OCI-LY7 (cell line): ENCODE results near the gene TIPIN. TPM values are rescaled to one million over a fixed set of nuclear protein-coding genes. Genes with fewer than 3 reads are reported as not detected.

ENCODE experiments used
- BruUV-seq: library from RNA; stranded (reverse); fragments of 400-500 nt; replicated peaks from 2 replicates; lab custom pipeline; 2021; lab: Mats Ljungman, UMichigan
- CTCF ChIA-PET: fragments of 300-600 bp; sonication (Branson Sonifier 250); formaldehyde crosslinking; loops from one replicate; lab custom pipeline; 2022; ENCODE audit warnings: antibody characterized with exemption; ENCODE audit not compliant: unreplicated experiment; lab: Charles Lee
- POLR2A ChIA-PET: fragments of 300-600 bp; sonication (Branson Sonifier 250); formaldehyde crosslinking; loops from one replicate; lab custom pipeline; 2022; ENCODE audit warnings: antibody characterized with exemption; lab: Charles Lee
- DNase-seq: peaks from one replicate; pipeline ENCODE4 v3.0.0-alpha.2; 2015; ENCODE audit warnings: low spot score
- H2AFZ ChIP-seq: fragments of 200-600 bp; sonication (generic), shearing (Covaris generic); 2 replicates; pipeline ENCODE4 v1.6.1; 2014; ENCODE audit warnings: mild to moderate bottlenecking, antibody characterized with exemption, low read length, moderate library complexity
- H3K27ac ChIP-seq: fragments of 200-600 bp; sonication (generic); 2 replicates; pipeline ENCODE4 v1.5.1; 2014; ENCODE audit warnings: mixed run types, low read depth, mild to moderate bottlenecking, moderate library complexity, low read length, inconsistent platforms; ENCODE audit not compliant: poor library complexity, severe bottlenecking
- H3K36me3 ChIP-seq: fragments of 200-600 bp; sonication (generic); 2 replicates; pipeline ENCODE4 v1.6.1; 2014; ENCODE audit warnings: mild to moderate bottlenecking, antibody characterized with exemption, low read length, moderate library complexity, mixed read lengths; ENCODE audit not compliant: insufficient read depth
- H3K4me1 ChIP-seq: fragments of 200-600 bp; sonication (generic); 2 replicates; pipeline ENCODE4 v1.5.1; 2014; ENCODE audit warnings: mild to moderate bottlenecking, low read length; ENCODE audit not compliant: insufficient read depth, poor library complexity, severe bottlenecking
- H3K4me2 ChIP-seq: fragments of 200-600 bp; sonication (generic); 2 replicates; pipeline ENCODE4 v1.6.1; 2014; ENCODE audit warnings: mild to moderate bottlenecking, low read length
- H3K4me3 ChIP-seq: fragments of 200-600 bp; sonication (generic); 2 replicates; pipeline ENCODE4 v1.5.1; 2014; ENCODE audit warnings: mild to moderate bottlenecking, low read depth, low read length; ENCODE audit not compliant: poor library complexity, severe bottlenecking
- H3K79me2 ChIP-seq: fragments of 200-600 bp; sonication (generic); 2 replicates; pipeline ENCODE4 v1.6.1; 2016; ENCODE audit warnings: low read depth, mild to moderate bottlenecking, low read length, moderate library complexity, mixed read lengths; ENCODE audit not compliant: insufficient read depth
- H3K9me2 ChIP-seq: fragments of 200-600 bp; sonication (generic); 2 replicates; pipeline ENCODE4 v1.6.1; 2016; ENCODE audit warnings: mild to moderate bottlenecking, low read length, mixed read lengths; ENCODE audit not compliant: insufficient read depth
- H3K9me3 ChIP-seq: fragments of 200-600 bp; sonication (generic); 2 replicates; pipeline ENCODE4 v1.6.1; 2014; ENCODE audit warnings: mild to moderate bottlenecking, mixed run types, low read length, mixed read lengths
- H4K20me1 ChIP-seq: fragments of 200-600 bp; sonication (generic); 2 replicates; pipeline ENCODE4 v1.6.1; 2014; ENCODE audit warnings: mild to moderate bottlenecking, antibody characterized with exemption, low read length, moderate library complexity, mixed read lengths; ENCODE audit not compliant: insufficient read depth
- EZH2phosphoT487 ChIP-seq: fragments of 200-600 bp; sonication (generic); IDR thresholded peaks from 2 replicates; pipeline ENCODE4 v1.6.1; 2018; ENCODE audit warnings: low read depth, borderline replicate concordance, mild to moderate bottlenecking, mixed run types, antibody characterized with exemption, low read length, moderate library complexity, mixed read lengths
- intact Hi-C: fragments of 100-400 bp; cut with micrococcal nuclease; formaldehyde crosslinking; loops from one replicate; pipeline ENCODE4 v1.10.0; 2022; ENCODE audit not compliant: unreplicated experiment
- total RNA-seq, 2 experiments: library from RNA; depleted of rRNA in 1 of 2; stranded (reverse); fragments of >200 nt in 1 of 2; shearing (Covaris generic) in 1 of 2; gene quantifications; 2 replicates each; pipeline ENCODE4 v1.2.3, GENCODE V29; 2014 to 2022
- TF ChIP-seq, protein P1 (sequence below): fragments of 200-600 bp; sonication (generic); conservative IDR thresholded peaks from 2 replicates; pipeline ENCODE4 v1.5.1; 2014; ENCODE audit warnings: mild to moderate bottlenecking, antibody characterized with exemption, low read length, moderate library complexity, mixed read lengths

TIPIN gene
- total RNA-seq, 2 experiments from 2014 or later = 26.0 to 38.1 TPM

DNA sequence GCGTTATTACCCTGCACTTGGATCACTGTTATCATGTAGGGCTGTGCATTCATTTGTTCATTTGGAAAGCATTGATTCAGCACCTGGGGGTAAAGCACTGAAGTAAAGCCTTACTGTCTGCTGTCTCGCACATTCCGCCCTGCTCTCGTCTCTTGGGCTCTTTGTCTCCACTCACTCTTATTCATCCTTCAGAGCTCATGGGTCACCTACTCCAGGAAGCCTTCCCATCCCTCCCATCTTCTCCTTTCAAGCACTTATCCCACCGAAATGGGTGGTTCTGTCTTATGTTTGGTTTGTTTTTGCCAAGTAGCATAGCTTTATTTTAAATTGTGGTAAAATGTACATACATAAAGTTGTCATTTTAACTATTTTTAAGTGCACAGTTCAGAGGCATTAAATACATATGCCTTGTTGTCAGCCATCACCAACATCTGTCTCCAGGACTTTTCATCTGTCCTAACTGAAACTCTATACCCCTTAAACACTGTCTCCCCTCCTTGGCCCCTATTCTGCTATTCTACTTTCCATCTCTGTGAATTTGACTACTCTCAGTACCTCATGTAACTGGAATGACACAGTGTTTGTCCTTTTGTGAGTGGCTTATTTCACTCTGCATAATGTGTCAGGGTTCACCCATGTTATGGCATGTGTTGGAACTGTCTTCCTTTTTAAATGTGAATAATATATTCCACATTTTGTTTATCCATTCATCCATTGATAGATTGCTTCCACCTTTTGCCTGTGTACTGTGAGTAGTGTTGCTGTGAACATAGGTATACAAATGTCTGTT lies 53.8 kb downstream of the TIPIN start:
- Histone ChIP-seq H3K4me2 (no peak overlapping the region), H3K4me3 (no peak overlapping the region), H2AFZ (no peak overlapping the region), H4K20me1 (no peaks in the 10 kb centered on the region), H3K79me2 (peaks cover 2% of the 10 kb centered on the region; the same call in 1 of the 2 replicates), H3K9me2 (no peaks in the 10 kb centered on the region), H3K36me3 (peaks cover 46% of the 10 kb centered on the region), H3K27ac (no peak overlapping the region), H3K9me3 (no peaks in the 10 kb centered on the region), H3K4me1 (no peaks in the 10 kb centered on the region)
- BruUV-seq = no TSS peak
- intact Hi-C loops = no loop called here
- TF ChIP-seq, protein P1, sequence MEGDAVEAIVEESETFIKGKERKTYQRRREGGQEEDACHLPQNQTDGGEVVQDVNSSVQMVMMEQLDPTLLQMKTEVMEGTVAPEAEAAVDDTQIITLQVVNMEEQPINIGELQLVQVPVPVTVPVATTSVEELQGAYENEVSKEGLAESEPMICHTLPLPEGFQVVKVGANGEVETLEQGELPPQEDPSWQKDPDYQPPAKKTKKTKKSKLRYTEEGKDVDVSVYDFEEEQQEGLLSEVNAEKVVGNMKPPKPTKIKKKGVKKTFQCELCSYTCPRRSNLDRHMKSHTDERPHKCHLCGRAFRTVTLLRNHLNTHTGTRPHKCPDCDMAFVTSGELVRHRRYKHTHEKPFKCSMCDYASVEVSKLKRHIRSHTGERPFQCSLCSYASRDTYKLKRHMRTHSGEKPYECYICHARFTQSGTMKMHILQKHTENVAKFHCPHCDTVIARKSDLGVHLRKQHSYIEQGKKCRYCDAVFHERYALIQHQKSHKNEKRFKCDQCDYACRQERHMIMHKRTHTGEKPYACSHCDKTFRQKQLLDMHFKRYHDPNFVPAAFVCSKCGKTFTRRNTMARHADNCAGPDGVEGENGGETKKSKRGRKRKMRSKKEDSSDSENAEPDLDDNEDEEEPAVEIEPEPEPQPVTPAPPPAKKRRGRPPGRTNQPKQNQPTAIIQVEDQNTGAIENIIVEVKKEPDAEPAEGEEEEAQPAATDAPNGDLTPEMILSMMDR = no peak
- TF ChIP-seq EZH2phosphoT487 = no peak
- ChIA-PET CTCF (no interaction called here), POLR2A (interaction anchor here (0.6 kb wide), 1 partner anchor 75 kb away, joined by 3 read pairs; no protein-coding TSS in a partner anchor)
- DNase-seq = no peak

DNA sequence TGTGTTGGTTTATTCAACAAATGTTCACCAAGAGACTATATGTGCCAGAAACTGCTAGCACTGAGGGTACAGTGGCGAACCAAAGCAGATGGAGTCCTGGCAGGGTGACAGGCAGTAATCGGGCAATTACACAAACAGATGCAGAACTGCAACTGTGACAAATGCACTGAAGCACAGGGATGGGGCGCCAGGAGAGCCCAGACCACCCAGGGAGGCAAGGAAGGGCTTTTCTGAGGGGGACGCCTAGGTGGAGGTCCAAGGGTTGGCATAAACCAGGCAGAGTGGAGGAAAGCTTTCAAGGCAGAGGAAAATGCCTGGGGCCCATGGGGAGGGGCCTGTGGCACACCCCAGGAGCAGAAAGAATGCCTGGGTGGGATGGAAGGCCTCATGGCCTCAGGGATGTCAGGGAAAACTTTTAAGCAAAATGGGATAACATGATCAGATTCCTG lies 57.7 kb downstream of the TIPIN start:
- H3K36me3 ChIP-seq = peaks cover 47% of the 10 kb centered on the region
- ChIA-PET CTCF (no interaction called here), POLR2A (interaction anchor here (0.7 kb wide), 1 partner anchor 124 kb away, joined by 4 read pairs; no protein-coding TSS in a partner anchor)
- H3K4me1 ChIP-seq = peaks cover 28% of the 10 kb centered on the region
- no peaks in the 10 kb centered on the region for H4K20me1 ChIP-seq
- BruUV-seq = no TSS peak
- DNase-seq = no peak
- H3K27ac ChIP-seq = no peak overlapping the region
- no peak overlapping the region for H3K4me3 ChIP-seq
- no peak overlapping the region for H2AFZ ChIP-seq
- no peak overlapping the region for H3K4me2 ChIP-seq
- H3K9me2 ChIP-seq = no peaks in the 10 kb centered on the region
- TF ChIP-seq EZH2phosphoT487 = no peak
- TF ChIP-seq, protein P1 = no peak
- peaks cover 37% of the 10 kb centered on the region for H3K79me2 ChIP-seq
- no peaks in the 10 kb centered on the region for H3K9me3 ChIP-seq
- intact Hi-C loops = no loop called here

DNA sequence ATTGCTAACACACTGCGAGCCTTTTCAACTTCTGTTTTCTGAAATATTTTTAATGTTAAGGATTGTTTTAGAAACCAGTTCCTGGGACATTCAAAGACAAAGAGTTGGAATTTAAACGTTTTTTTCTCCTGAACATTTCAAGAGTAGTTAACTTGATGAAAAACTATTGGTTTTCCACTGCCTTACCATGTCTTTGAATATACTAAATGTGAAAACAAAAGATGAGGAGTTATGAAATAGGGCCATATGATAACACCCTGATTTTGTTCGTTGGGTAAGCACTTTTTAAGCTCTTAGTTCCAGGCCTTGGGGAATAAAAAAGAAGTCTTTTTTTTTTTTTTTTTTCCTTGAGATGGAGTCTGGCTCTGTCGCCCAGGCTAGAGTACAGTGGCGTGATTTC lies 60.3 kb downstream of the TIPIN start:
- peaks cover 40% of the 10 kb centered on the region for H3K36me3 ChIP-seq
- no peaks in the 10 kb centered on the region for H3K9me3 ChIP-seq
- TF ChIP-seq, protein P1 = no peak
- no peak for TF ChIP-seq EZH2phosphoT487
- DNase-seq = no peak
- H3K27ac ChIP-seq = no peak overlapping the region
- intact Hi-C loops = no loop called here
- H4K20me1 ChIP-seq = no peaks in the 10 kb centered on the region
- ChIA-PET POLR2A (interaction anchor here (0.6 to 1.1 kb wide), 4 partner anchors 19 to 432 kb away, joined by 3 read pairs; no protein-coding TSS in a partner anchor), CTCF (no interaction called here)
- no peak overlapping the region; the same call in 1 of the 2 replicates for H2AFZ ChIP-seq
- peaks cover 44% of the 10 kb centered on the region for H3K4me1 ChIP-seq
- no TSS peak for BruUV-seq
- no peaks in the 10 kb centered on the region for H3K9me2 ChIP-seq
- peak overlapping the region; percentile 69 for H3K4me3 ChIP-seq
- peaks cover 43% of the 10 kb centered on the region for H3K79me2 ChIP-seq
- peak overlapping the region; percentile 70 for H3K4me2 ChIP-seq
